NCI-H345 (cell line): ENCODE measurements around the gene SUSD1.
"Not testable (repeated sequence)": the region's sequence is repeated elsewhere in the genome, so short reads cannot be mapped to it uniquely, and the experiment has no call there.

Experiments
- DNase-seq: peaks from one replicate; lab custom pipeline; 2025; lab: John Stamatoyannopoulos, UW

SUSD1 gene

GRCh38 chr9:112094948-112095681 lies 80.0 kb downstream of the SUSD1 start:
- no peak for DNase-seq

- no peak for DNase-seq
Measured at GRCh38 chr9:112094241-112094640, 80.9 kb downstream of the SUSD1 start.

- no peak for DNase-seq
Measured at GRCh38 chr9:112093870-112094216, 81.3 kb downstream of the SUSD1 start.

GRCh38 chr9:112093147-112093869 lies 81.8 kb downstream of the SUSD1 start:
- DNase-seq = no peak

GRCh38 chr9:112091810-112092209 lies 83.3 kb downstream of the SUSD1 start:
- DNase-seq = peak; percentile 67

GRCh38 chr9:112087506-112087905 lies 87.6 kb downstream of the SUSD1 start:
- no peak for DNase-seq

- peak; percentile 23 for DNase-seq
Measured at GRCh38 chr9:112086627-112087026, 88.5 kb downstream of the SUSD1 start.

- no peak for DNase-seq
Measured at GRCh38 chr9:112084907-112085306, 90.2 kb downstream of the SUSD1 start.

- no peak for DNase-seq
Measured at GRCh38 chr9:112084334-112084733, 90.8 kb downstream of the SUSD1 start.

GRCh38 chr9:112081918-112082729 lies 93.0 kb downstream of the SUSD1 start:
- no peak for DNase-seq

- no peak for DNase-seq
Measured at GRCh38 chr9:112080831-112081542, 94.1 kb downstream of the SUSD1 start.

GRCh38 chr9:112078432-112078831 lies 96.7 kb downstream of the SUSD1 start:
- DNase-seq = no peak

GRCh38 chr9:112076814-112077213 lies 98.3 kb downstream of the SUSD1 start:
- no peak for DNase-seq

GRCh38 chr9:112075009-112075378 lies 100.1 kb downstream of the SUSD1 start:
- no peak for DNase-seq

GRCh38 chr9:112074250-112075008 lies 100.7 kb downstream of the SUSD1 start:
- DNase-seq = peak; percentile 42

GRCh38 chr9:112073639-112074173 lies 101.4 kb downstream of the SUSD1 start:
- DNase-seq = not testable (repeated sequence)

- DNase-seq = no peak
Measured at GRCh38 chr9:112072721-112073638, 102.1 kb downstream of the SUSD1 start.

GRCh38 chr9:112069318-112070169 lies 105.6 kb downstream of the SUSD1 start:
- DNase-seq = no peak
